ENCODE data around the gene ACTN2.

DNA sequence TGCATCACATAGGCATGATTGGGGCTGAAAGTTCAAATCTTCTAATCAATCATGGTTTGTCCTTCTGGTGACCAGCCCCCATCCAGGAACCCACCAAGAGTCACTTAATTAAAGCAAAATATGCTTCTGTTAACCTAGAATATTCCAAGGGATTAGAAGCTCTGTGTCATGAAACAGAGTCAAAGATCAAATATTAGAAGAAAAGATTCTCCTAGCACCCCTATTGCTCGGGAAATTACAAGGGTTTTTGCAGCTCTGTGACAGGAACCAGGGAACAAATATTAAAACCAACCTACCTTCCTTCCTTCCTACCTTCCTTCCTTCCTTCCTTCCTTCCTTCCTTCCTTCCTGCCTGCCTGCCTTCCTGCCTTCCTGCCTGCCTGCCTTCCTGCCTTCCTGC is 31.8 kb upstream of the ACTN2 start:
- no peak for TF ChIP-seq EZH2 (IDR thresholded peaks at IDR 0.05; ENCODE audit: low read length, missing control alignments)
- TF ChIP-seq, protein P1, sequence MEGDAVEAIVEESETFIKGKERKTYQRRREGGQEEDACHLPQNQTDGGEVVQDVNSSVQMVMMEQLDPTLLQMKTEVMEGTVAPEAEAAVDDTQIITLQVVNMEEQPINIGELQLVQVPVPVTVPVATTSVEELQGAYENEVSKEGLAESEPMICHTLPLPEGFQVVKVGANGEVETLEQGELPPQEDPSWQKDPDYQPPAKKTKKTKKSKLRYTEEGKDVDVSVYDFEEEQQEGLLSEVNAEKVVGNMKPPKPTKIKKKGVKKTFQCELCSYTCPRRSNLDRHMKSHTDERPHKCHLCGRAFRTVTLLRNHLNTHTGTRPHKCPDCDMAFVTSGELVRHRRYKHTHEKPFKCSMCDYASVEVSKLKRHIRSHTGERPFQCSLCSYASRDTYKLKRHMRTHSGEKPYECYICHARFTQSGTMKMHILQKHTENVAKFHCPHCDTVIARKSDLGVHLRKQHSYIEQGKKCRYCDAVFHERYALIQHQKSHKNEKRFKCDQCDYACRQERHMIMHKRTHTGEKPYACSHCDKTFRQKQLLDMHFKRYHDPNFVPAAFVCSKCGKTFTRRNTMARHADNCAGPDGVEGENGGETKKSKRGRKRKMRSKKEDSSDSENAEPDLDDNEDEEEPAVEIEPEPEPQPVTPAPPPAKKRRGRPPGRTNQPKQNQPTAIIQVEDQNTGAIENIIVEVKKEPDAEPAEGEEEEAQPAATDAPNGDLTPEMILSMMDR (conservative IDR thresholded peaks at IDR 0.05 in 1 of 2, IDR thresholded peaks at IDR 0.05 in 1 of 2; ENCODE audit: low read depth in 1 of 2, low read length in 2 of 2) = no peak
